ENCODE measurements around the gene AXIN2.

AXIN2 gene

DNA sequence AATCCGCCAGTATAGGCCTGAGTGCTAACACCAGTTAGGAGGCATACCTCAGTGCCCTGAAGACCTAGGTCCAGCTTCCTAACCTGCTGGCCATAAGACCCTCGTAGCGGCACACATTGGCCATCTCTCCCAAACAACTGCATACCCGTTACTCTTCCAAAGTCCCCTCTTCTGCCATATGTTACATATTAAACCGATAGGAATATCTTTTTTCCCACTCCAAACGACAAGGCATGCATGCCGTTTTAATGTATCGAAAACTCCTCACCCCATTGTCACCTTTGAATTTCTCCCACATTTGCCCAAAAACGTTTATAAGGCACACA is 721 bp upstream of the AXIN2 start:
- TF ChIP-seq, protein P1, sequence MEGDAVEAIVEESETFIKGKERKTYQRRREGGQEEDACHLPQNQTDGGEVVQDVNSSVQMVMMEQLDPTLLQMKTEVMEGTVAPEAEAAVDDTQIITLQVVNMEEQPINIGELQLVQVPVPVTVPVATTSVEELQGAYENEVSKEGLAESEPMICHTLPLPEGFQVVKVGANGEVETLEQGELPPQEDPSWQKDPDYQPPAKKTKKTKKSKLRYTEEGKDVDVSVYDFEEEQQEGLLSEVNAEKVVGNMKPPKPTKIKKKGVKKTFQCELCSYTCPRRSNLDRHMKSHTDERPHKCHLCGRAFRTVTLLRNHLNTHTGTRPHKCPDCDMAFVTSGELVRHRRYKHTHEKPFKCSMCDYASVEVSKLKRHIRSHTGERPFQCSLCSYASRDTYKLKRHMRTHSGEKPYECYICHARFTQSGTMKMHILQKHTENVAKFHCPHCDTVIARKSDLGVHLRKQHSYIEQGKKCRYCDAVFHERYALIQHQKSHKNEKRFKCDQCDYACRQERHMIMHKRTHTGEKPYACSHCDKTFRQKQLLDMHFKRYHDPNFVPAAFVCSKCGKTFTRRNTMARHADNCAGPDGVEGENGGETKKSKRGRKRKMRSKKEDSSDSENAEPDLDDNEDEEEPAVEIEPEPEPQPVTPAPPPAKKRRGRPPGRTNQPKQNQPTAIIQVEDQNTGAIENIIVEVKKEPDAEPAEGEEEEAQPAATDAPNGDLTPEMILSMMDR (IDR thresholded peaks at IDR 0.05; ENCODE audit: low read depth, low read length), result no peak
- H3K27ac ChIP-seq, result no peak overlapping the region
- DNase-seq, result no peak

DNA sequence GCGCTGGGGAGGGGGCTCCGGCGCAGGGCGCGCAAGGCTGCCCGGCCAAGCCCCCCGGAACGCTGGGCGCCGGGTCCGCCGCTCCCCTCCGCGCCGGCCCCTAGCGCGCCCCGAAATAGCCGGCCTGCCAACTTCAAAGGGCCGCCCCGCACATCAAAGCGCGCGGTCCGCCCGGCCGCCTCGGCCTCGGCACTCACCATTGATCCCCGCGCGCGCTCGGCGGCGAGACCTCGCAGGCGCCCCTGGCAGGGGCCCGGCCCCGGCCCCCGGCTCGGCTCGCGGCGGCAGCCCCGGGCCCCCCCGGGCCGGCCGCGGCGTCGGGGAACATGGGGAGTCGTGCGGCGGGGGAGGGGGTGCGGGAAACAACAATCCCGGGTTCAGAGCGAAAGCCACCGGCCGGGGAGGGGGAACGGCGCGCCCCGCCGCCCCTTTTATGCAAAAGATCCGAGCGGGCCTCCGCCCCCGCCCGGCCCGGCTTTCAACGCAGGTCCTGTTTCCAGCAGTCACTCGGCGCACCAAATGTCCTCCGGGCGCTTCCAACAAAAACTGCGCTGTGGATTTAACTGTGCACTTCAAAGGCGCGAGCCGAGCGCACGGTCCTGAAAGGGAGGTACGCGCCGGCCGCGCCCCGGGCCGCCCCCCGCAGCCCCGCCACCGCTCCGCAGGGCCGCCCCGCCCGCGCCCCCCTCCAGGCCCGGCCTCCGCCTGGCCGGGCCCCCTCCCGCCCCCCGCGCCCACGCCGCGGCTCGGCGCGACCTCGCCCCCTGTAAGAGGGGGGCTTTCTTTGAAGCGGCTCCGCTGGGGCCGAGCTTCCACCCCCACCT is 608 bp downstream of the AXIN2 start:
- no peaks in the 10 kb centered on the region for H3K9me3 ChIP-seq (ENCODE audit: severe bottlenecking)
- peak; percentile 88 for DNase-seq
- peaks cover 19% of the 10 kb centered on the region for H3K36me3 ChIP-seq
- H3K4me3 ChIP-seq (ENCODE audit: low read depth, low read length), result peak overlapping the region; percentile 72
- TF ChIP-seq, protein P1 (IDR thresholded peaks at IDR 0.05; ENCODE audit: low read depth, low read length), result no peak
- H3K27ac ChIP-seq, result peak overlapping the region; percentile 99
- H3K27me3 ChIP-seq (ENCODE audit: insufficient read depth, low read depth, severe bottlenecking), result no peaks in the 10 kb centered on the region

More for the DNA sequence above, 721 bp upstream of the AXIN2 start:
- Histone ChIP-seq H3K4me3 (ENCODE audit: low read depth, low read length) (peak overlapping the region; percentile 72), H3K9me3 (ENCODE audit: severe bottlenecking) (no peaks in the 10 kb centered on the region), H3K36me3 (peaks cover 13% of the 10 kb centered on the region), H3K27me3 (ENCODE audit: insufficient read depth, low read depth, severe bottlenecking) (no peaks in the 10 kb centered on the region)

DNA sequence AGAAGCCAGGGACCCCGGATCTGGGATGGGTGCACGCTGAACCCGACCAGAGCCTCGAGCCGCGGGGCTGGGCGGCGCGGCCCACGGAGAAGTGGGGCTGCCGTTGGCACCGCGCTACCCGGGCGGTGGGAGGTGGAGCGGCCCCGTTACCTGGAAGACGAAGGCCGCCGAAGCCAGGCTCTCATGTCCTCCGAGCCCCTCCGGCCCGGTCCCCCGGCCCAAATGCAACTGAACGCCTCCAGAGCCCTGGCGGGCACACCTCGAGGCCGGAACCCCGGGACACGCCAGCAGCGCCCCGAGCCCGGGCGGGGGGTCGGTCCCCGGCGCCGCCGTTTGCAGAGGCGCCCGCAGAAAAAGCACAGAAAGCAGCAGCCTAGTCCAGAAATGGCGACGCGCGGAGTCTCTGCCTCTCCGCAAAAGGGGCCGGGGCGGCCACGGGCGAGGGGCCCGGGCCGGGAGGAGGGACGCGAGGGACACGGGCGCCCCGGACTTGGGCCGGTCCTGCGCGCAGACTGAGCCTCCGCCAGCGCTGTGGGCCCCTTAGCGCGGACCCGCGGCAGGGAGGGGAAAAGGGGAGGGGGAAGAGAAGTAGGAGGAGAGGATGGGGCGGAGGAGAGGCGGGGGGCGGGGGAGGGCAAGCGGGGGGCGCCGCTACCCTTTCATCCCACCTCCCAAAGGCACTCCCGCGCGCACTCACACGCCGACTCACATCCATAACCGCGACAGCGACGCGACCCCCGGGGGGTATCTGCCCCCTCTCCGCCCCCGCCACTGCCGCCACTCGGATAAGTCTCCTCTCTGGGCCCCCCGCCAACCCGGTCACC is 1.4 kb downstream of the AXIN2 start:
- Histone ChIP-seq H3K4me3 (ENCODE audit: low read depth, low read length) (peak overlapping the region; percentile 72), H3K36me3 (peaks cover 19% of the 10 kb centered on the region), H3K9me3 (ENCODE audit: severe bottlenecking) (no peaks in the 10 kb centered on the region), H3K27me3 (ENCODE audit: insufficient read depth, low read depth, severe bottlenecking) (no peaks in the 10 kb centered on the region), H3K27ac (peak overlapping the region; percentile 99)
- peak; percentile 70 for DNase-seq
- TF ChIP-seq, protein P1 (IDR thresholded peaks at IDR 0.05; ENCODE audit: low read depth, low read length), result no peak

DNA sequence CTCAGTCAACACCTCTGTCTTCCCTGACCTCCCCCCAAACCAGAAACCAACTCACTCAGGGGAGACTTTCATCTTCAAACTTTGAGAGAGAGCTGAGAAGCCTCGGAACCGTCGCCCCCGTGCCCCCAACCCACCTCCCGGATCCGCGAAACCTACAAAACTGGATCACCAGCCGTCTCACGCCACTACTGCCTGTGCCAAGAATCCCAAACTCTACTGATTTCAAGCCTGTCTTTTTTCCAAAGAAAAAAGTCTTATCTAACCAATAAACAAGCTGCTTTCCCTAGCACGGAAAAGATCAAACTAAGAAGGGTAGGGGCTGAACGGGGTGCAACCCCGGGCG is 2.0 kb downstream of the AXIN2 start:
- Histone ChIP-seq H3K27ac (peak overlapping the region; percentile 60), H3K36me3 (peaks cover 19% of the 10 kb centered on the region), H3K9me3 (ENCODE audit: severe bottlenecking) (no peaks in the 10 kb centered on the region), H3K27me3 (ENCODE audit: insufficient read depth, low read depth, severe bottlenecking) (no peaks in the 10 kb centered on the region), H3K4me3 (ENCODE audit: low read depth, low read length) (peak overlapping the region; percentile 72)
- DNase-seq, result no peak
- TF ChIP-seq, protein P1 (IDR thresholded peaks at IDR 0.05; ENCODE audit: low read depth, low read length), result no peak

GRCh38 chr17:65558683-65559460 is 2.6 kb downstream of the AXIN2 start:
- TF ChIP-seq, protein P1 (IDR thresholded peaks at IDR 0.05; ENCODE audit: low read depth, low read length), result no peak

More at GRCh38 chr17:65558683-65559460, 2.6 kb downstream of the AXIN2 start:
- no peaks in the 10 kb centered on the region for H3K27me3 ChIP-seq (ENCODE audit: insufficient read depth, low read depth, severe bottlenecking)
- no peak for DNase-seq
- H3K27ac ChIP-seq, result no peak overlapping the region
- H3K36me3 ChIP-seq, result peaks cover 19% of the 10 kb centered on the region
- peak overlapping the region; percentile 72 for H3K4me3 ChIP-seq (ENCODE audit: low read depth, low read length)
- no peaks in the 10 kb centered on the region for H3K9me3 ChIP-seq (ENCODE audit: severe bottlenecking)

All from WERI-Rb-1 (cell line).